Measurements from ENCODE around the gene KLK3. TPM values are rescaled to one million over a fixed set of nuclear protein-coding genes. Genes with fewer than 3 reads are reported as not detected.
A peak's percentile ranks its signal among the peaks of the same experiment; 100 is the strongest.

Gene KLK3
- total and polyA plus RNA-seq, 8 donors: 0.05 to 0.27 TPM; not detected in 6

- 60 to 62% methylated on average over 2 to 3 of the region's 4 CpGs for WGBS, 2 donors
Measured at GRCh38 chr19:50902640-50903039, 47.9 kb downstream of the KLK3 start.

GRCh38 chr19:50906217-50906616 is 51.5 kb downstream of the KLK3 start:
- no peak for FAIRE-seq
- Histone ChIP-seq H3K9me3 (no peaks in the 10 kb centered on the region), H3K4me1 (no peaks in the 10 kb centered on the region), H3K27me3 (peaks cover 0 to 18% (median 2%) of the 10 kb centered on the region in 4 donors), H3K4me3 (no peak overlapping the region), H3K36me3 (no peaks in the 10 kb centered on the region), H3K27ac (no peak overlapping the region)
- ATAC-seq: peak in 2 of 4 donors; percentile 49 to 60
- 8 to 14% methylated on average over 5 of the region's 5 CpGs for WGBS, 2 donors
- peak in 3 of 4 donors; percentile 11 to 30 (median 21) for TF ChIP-seq CTCF (IDR thresholded peaks at IDR 0.05)
- peak in 4 of 6 donors; percentile 13 to 67 (median 43) for DNase-seq
- intact Hi-C loops (cut with DNase I): no loop called here

More at GRCh38 chr19:50902640-50903039, 47.9 kb downstream of the KLK3 start:
- Histone ChIP-seq H3K4me3 (no peak overlapping the region), H3K4me1 (no peaks in the 10 kb centered on the region), H3K36me3 (no peaks in the 10 kb centered on the region), H3K9me3 (no peaks in the 10 kb centered on the region), H3K27me3 (peaks cover 0 to 6% (median 0%) of the 10 kb centered on the region in 4 donors), H3K27ac (no peak overlapping the region)
- ATAC-seq (no peak), FAIRE-seq (no peak), DNase-seq (no peak)
- no peak for TF ChIP-seq CTCF (IDR thresholded peaks at IDR 0.05)
- intact Hi-C loops (cut with DNase I): no loop called here

- Histone ChIP-seq H3K4me3 (no peak overlapping the region), H3K4me1 (no peaks in the 10 kb centered on the region), H3K36me3 (no peaks in the 10 kb centered on the region), H3K9me3 (no peaks in the 10 kb centered on the region), H3K27me3 (peaks cover 0 to 18% (median 2%) of the 10 kb centered on the region in 4 donors), H3K27ac (no peak overlapping the region)
- FAIRE-seq (no peak), DNase-seq (no peak), ATAC-seq (no peak)
- no peak for TF ChIP-seq CTCF (IDR thresholded peaks at IDR 0.05)
- WGBS, 2 donors: 47 to 60% methylated on average over 25 of the region's 25 CpGs
- intact Hi-C loops (cut with DNase I): no loop called here
Measured at GRCh38 chr19:50908336-50908735, 53.6 kb downstream of the KLK3 start.

GRCh38 chr19:50909240-50910070 is 54.7 kb downstream of the KLK3 start:
- TF ChIP-seq CTCF (IDR thresholded peaks at IDR 0.05): no peak
- 2 to 4% methylated on average over 36 of the region's 36 CpGs for WGBS, 2 donors
- Histone ChIP-seq H3K4me3 (no peak overlapping the region), H3K27me3 (peaks cover 0 to 18% (median 2%) of the 10 kb centered on the region in 4 donors), H3K27ac (no peak overlapping the region), H3K36me3 (no peaks in the 10 kb centered on the region), H3K9me3 (no peaks in the 10 kb centered on the region), H3K4me1 (no peaks in the 10 kb centered on the region)
- intact Hi-C loops (cut with DNase I): no loop called here
- peak; percentile 73 to 96 (median 80) for ATAC-seq
- FAIRE-seq: no peak
- peak; percentile 21 to 68 (median 64) for DNase-seq

Other genes with a start within 250 kb of the KLK3 start
- gene SYT3, start 215.0 kb upstream of the KLK3 start, total RNA-seq: under 1 TPM; 0.09 to 0.63 (median 0.37) TPM
- gene SYT3, start 215.0 kb upstream of the KLK3 start, polyA plus RNA-seq: under 1 TPM; 0.30 to 0.94 TPM
- gene C19orf81, start 205.5 kb upstream of the KLK3 start, total RNA-seq: 1 to 10 TPM in 1 of 6 donors, under 1 TPM in 3, not detected in 2; 0.69 to 1.2 (median 0.92) TPM
- under 1 TPM in 1 of 2 donors, not detected in 1; 0.40 TPM for gene C19orf81, start 205.5 kb upstream of the KLK3 start, polyA plus RNA-seq
- under 1 TPM in 5 of 6 donors, not detected in 1; 0.06 to 0.69 (median 0.19) TPM for gene SHANK1, start 135.1 kb upstream of the KLK3 start, total RNA-seq
- gene SHANK1, start 135.1 kb upstream of the KLK3 start, polyA plus RNA-seq: under 1 TPM; 0.12 to 0.19 TPM
- gene CLEC11A, start 131.6 kb upstream of the KLK3 start, total RNA-seq: 10 to 100 TPM in 1 of 6 donors, 1 to 10 TPM in 5; 1.3 to 14.6 (median 2.5) TPM
- gene CLEC11A, start 131.6 kb upstream of the KLK3 start, polyA plus RNA-seq: 1 to 10 TPM; 4.7 to 7.4 TPM
- not detected for gene GPR32, start 84.5 kb upstream of the KLK3 start, total RNA-seq
- gene GPR32, start 84.5 kb upstream of the KLK3 start, polyA plus RNA-seq: not detected
- gene ACP4, start 64.5 kb upstream of the KLK3 start, total RNA-seq: not detected
- not detected for gene ACP4, start 64.5 kb upstream of the KLK3 start, polyA plus RNA-seq
- 1,000 to 10,000 TPM in 3 of 6 donors, 100 to 1,000 TPM in 3; 607 to 1,981 (median 1,041) TPM for gene KLK1, start 31.1 kb upstream of the KLK3 start, total RNA-seq
- gene KLK1, start 31.1 kb upstream of the KLK3 start, polyA plus RNA-seq: 100 to 1,000 TPM; 683 to 756 TPM
- not detected for gene KLK15, start 21.3 kb upstream of the KLK3 start, total RNA-seq
- gene KLK15, start 21.3 kb upstream of the KLK3 start, polyA plus RNA-seq: under 1 TPM; 0.07 to 0.27 TPM
- gene KLK2, start 18.5 kb downstream of the KLK3 start, total RNA-seq: not detected
- under 1 TPM; 0.09 to 0.27 TPM for gene KLK2, start 18.5 kb downstream of the KLK3 start, polyA plus RNA-seq
- under 1 TPM in 1 of 6 donors, not detected in 5; 0.41 TPM for gene KLK4, start 56.5 kb downstream of the KLK3 start, total RNA-seq
- gene KLK4, start 56.5 kb downstream of the KLK3 start, polyA plus RNA-seq: not detected
- not detected for gene KLK5, start 98.1 kb downstream of the KLK3 start, total RNA-seq
- gene KLK5, start 98.1 kb downstream of the KLK3 start, polyA plus RNA-seq: under 1 TPM in 1 of 2 donors, not detected in 1; 0.11 TPM
- not detected for gene KLK6, start 114.7 kb downstream of the KLK3 start, total RNA-seq
- not detected for gene KLK6, start 114.7 kb downstream of the KLK3 start, polyA plus RNA-seq
- gene KLK7, start 129.0 kb downstream of the KLK3 start, total RNA-seq: not detected
- under 1 TPM in 1 of 2 donors, not detected in 1; 0.46 TPM for gene KLK7, start 129.0 kb downstream of the KLK3 start, polyA plus RNA-seq
- gene KLK8, start 146.7 kb downstream of the KLK3 start, total RNA-seq: not detected
- not detected for gene KLK8, start 146.7 kb downstream of the KLK3 start, polyA plus RNA-seq
- gene KLK10, start 164.8 kb downstream of the KLK3 start, total RNA-seq: 1 to 10 TPM in 1 of 6 donors, under 1 TPM in 5; 0.15 to 1.7 (median 0.44) TPM
- under 1 TPM; 0.53 to 0.63 TPM for gene KLK10, start 164.8 kb downstream of the KLK3 start, polyA plus RNA-seq
- 10 to 100 TPM in 4 of 6 donors, 1 to 10 TPM in 2; 6.7 to 24.2 (median 11.4) TPM for gene KLK11, start 171.7 kb downstream of the KLK3 start, total RNA-seq
- gene KLK11, start 171.7 kb downstream of the KLK3 start, polyA plus RNA-seq: 10 to 100 TPM; 15.5 to 28.9 TPM
- not detected for gene KLK12, start 180.1 kb downstream of the KLK3 start, total RNA-seq
- not detected for gene KLK12, start 180.1 kb downstream of the KLK3 start, polyA plus RNA-seq
- gene KLK13, start 210.2 kb downstream of the KLK3 start, total RNA-seq: 1 to 10 TPM in 4 of 6 donors, under 1 TPM in 1, not detected in 1; 0.59 to 5.3 (median 1.3) TPM
- 1 to 10 TPM; 2.8 to 6.4 TPM for gene KLK13, start 210.2 kb downstream of the KLK3 start, polyA plus RNA-seq
- under 1 TPM in 3 of 6 donors, not detected in 3; 0.20 to 0.32 (median 0.31) TPM for gene KLK14, start 228.0 kb downstream of the KLK3 start, total RNA-seq
- gene KLK14, start 228.0 kb downstream of the KLK3 start, polyA plus RNA-seq: under 1 TPM; 0.61 to 0.77 TPM

All from pancreas (tissue), 10 donors.